Pulmonary artery endothelial cell (primary cell): ENCODE measurements around the gene DUSP14. TPM values are rescaled to one million over a fixed set of nuclear protein-coding genes. Genes with fewer than 3 reads are reported as not detected.
"Not testable (repeated sequence)": the region's sequence is repeated elsewhere in the genome, so short reads cannot be mapped to it uniquely, and the experiment has no call there.

Experiments
- DNase-seq: peaks from one replicate; pipeline ENCODE4 v3.0.0-alpha.2; 2011; ENCODE audit warnings: low read depth, low spot score
- total RNA-seq: library from RNA; depleted of rRNA; stranded (reverse); fragments of >200 nt; gene quantifications from 2 replicates; pipeline ENCODE4 v1.2.3, GENCODE V29; 2014

DUSP14 gene
- total RNA-seq, 1 donor from 2014 or later: 33.2 TPM

GRCh38 chr17:37483311-37484039 is 6.2 kb upstream of the DUSP14 start:
- no peak for DNase-seq

GRCh38 chr17:37485938-37486570 is 3.6 kb upstream of the DUSP14 start:
- DNase-seq: no peak

GRCh38 chr17:37488009-37488604 is 1.6 kb upstream of the DUSP14 start:
- peak; percentile 89 for DNase-seq

GRCh38 chr17:37488607-37489196 is 989 bp upstream of the DUSP14 start:
- DNase-seq: peak; percentile 80

GRCh38 chr17:37490022-37490587 is 414 bp downstream of the DUSP14 start:
- DNase-seq: no peak

- peak; percentile 53 for DNase-seq
Observed at GRCh38 chr17:37490638-37491614, 1.2 kb downstream of the DUSP14 start.

GRCh38 chr17:37492167-37492566 is 2.5 kb downstream of the DUSP14 start:
- DNase-seq: no peak

GRCh38 chr17:37493249-37494027 is 3.7 kb downstream of the DUSP14 start:
- no peak for DNase-seq

- no peak for DNase-seq
Observed at GRCh38 chr17:37494401-37494831, 4.7 kb downstream of the DUSP14 start.

- no peak for DNase-seq
Observed at GRCh38 chr17:37494971-37495370, 5.3 kb downstream of the DUSP14 start.

GRCh38 chr17:37500378-37500777 is 10.7 kb downstream of the DUSP14 start:
- DNase-seq: no peak

GRCh38 chr17:37502009-37502936 is 12.6 kb downstream of the DUSP14 start:
- DNase-seq: no peak

GRCh38 chr17:37503148-37503547 is 13.5 kb downstream of the DUSP14 start:
- DNase-seq: no peak

GRCh38 chr17:37505333-37505732 is 15.6 kb downstream of the DUSP14 start:
- DNase-seq: no peak

GRCh38 chr17:37506678-37507077 is 17.0 kb downstream of the DUSP14 start:
- no peak for DNase-seq

GRCh38 chr17:37507111-37507510 is 17.4 kb downstream of the DUSP14 start:
- DNase-seq: no peak

- DNase-seq: no peak
Observed at GRCh38 chr17:37510056-37510455, 20.4 kb downstream of the DUSP14 start.

- DNase-seq: not testable (repeated sequence)
Observed at GRCh38 chr17:37511642-37512041, 22.0 kb downstream of the DUSP14 start.
